GM21447 (cell line): ENCODE measurements around the gene C17orf75.
A peak's percentile ranks its signal among the peaks of the same experiment; 100 is the strongest.
"Not testable (repeated sequence)": the region's sequence is repeated elsewhere in the genome, so short reads cannot be mapped to it uniquely, and the experiment has no call there.

Source experiments
- ATAC-seq: cut with Tn5 transposase; IDR thresholded peaks from one replicate; pipeline ENCODE4 v1.9.1; 2021; ENCODE audit not compliant: unreplicated experiment

Gene C17orf75

DNA sequence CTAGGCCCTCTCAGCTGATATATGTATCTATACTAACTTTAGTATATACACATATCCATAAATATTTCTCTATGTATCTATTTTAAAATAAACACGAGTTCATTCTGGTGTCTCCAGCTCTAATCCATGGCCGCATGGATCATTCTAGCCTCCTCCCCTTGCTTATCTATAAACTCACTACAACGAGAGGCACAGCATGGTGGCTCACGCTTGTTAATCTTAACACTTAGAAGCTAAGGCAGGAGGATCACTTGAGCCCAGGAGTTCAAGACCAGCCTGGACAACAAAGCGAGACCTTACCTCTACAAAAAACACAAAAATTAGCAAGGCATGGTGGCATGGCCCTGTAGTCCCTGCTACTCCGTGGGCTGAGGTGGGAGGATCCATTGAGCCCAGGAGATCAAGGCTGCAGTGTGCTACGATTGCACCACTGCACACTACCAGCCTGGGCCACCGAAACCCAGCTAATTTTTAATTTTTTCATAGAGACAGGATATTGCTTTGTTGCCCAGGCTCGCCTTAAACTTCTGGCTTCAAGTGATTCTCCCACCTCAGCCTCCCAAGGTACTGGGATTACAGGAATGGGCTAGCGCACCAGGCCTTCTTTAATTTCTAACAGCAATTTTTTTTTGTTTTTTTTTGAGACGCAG lies 4.1 kb upstream of the C17orf75 start:
- ATAC-seq: no peak

DNA sequence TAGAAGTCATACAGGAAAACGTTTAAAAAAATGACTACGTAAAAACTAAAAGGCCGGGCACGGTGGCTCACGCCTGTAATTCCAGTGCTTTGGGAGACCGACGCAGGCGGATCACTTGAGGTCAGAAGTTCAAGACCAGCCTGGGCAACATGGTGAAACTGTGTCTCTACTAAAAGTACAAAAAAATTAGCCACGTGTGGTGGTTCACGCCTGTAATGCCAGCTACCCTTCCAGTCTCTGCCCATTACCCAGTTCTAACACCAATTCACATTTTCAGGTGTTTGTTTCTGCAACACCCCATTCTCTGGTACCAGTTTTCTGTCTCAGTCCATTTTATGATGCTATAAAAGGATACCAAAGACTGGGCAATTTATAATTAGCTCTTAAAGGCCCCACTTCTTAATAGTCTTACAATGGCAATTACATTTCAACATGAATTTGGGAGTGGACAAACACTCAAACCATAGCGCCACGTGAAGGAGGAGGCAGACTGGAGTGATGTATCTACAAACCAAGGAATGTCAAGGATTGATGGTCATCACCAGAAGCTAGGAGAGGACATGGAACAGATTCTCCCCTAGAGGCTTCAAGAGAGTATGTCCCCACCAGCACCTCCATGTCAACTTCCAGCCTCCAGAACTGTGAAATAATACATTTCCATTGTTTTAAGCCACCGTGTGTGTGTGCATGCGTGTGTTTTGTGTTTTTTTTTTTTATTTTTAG lies 791 bp upstream of the C17orf75 start:
- no peak for ATAC-seq

DNA sequence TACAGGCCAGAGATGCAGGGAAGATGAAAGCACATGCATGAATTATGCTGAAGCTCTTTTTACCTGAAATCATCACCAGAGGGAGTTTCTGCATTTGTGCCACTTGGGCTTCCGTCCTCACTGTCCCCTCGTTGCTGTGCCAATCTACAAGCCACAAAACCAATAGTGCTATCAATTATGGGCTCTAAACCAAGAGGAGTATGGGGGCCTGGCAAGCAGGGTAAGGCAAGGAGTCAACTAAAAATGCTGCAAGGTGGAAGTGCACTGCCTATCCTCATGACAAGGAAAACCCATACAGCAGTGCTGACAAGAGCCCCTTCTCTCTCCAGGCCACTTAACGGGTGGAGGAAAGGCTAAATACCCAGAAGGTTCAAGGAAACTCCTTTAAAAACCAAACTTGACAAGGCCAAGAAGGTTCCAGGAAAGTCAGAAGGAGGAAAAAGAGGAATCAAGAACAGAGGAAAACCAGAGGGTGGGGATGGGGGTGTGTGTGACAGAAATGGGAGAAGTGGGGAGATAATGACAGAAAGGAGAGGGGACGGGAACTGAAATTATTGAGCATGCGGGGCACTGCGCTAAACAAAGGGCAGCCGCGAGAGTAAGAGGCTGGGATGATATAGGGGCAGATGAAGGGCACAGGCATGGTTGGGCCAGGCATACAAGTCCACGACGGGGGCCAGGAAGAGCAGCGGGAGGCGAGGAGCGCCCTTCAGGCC lies 674 bp downstream of the C17orf75 start:
- peak; percentile 25 for ATAC-seq

DNA sequence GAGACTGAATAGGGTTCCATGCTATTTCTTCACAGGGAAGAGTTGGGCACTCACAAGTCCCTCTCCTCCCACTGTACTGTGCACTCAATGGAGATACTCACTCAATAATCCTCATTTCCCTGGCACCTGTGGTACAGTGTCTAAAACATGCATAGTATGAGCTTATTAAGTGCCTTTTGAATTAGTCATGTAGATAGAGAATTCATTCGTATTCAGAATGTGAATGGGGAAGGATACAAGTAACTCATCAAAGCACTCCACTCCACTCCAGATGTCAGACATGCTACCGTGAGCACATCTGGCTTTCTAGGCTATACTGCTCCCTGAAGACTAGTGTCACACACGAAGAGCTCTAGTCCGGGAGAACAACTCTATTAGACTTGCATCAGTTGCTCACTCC lies 6.3 kb downstream of the C17orf75 start:
- ATAC-seq: no peak

DNA sequence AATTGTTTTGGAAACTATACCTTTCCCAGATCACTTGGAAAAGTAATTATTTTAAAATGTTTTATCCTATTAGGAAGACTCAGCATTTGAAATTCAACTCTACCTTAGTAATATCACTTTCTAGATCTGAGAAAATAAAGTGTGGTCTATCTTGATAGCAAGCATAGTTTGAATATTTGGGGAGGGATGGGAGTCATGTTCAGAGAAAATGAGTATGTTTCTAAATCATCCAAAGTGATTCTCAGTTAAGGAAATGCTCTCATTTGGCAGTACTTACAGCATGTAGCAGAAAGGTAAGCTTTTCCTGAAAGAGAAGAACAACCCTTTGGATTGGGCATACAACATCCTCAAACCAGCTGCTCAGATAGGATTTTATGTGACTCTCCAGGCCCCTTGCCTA lies 6.9 kb downstream of the C17orf75 start:
- no peak for ATAC-seq

DNA sequence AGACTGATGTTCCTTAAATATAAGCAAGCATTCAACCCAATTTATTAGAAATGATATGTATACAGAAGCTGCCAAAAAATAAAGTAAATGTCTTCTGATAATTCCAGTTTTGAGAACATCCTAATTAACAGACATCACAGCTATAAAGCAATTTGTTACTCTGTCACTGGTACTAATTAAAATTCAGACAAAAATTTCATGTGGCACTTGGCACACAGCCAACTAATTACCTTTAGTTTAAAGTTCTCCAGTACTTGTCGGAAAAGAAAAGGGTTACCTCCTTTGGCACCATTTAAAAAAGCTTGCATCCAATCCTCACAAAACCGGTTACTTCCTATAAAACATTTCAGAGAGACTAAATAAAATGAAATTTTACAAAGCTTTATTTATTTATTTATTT lies 8.8 kb downstream of the C17orf75 start:
- ATAC-seq: no peak

DNA sequence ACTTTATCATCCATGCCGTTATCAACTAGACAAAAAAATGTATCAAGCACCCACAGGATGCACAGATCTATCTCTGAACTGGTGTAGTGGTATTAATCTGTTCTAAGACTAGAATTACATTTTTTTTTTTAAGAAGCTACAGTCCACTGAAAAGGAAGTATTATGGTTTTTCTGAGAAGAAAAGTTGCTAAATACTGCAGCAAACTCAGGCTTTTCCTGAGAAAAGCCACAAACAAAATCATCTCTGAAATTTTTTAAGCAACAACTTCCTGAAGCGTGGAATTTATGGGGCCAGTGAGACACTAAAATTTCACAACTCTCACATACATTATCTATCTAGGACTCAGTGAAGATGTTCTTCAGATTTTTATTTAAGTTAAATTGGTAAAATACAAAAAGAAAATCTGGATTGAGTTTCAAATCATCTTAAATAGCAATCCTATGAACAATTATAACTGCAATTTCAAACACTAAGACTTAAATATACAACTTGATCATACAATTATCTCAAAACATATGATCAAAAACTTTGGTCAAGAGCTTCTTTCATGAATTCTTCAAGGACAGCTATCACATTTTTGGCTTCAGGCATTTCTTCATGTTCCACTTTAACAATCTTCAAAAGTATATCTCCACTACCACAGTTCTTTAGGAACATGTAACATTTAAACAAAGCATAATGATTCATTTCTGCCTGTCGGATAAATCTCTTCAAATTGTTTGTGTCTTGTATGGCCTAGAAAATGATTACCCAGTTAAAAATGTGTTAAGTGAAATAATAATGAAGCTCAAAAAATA lies 10.5 kb downstream of the C17orf75 start:
- ATAC-seq: no peak

DNA sequence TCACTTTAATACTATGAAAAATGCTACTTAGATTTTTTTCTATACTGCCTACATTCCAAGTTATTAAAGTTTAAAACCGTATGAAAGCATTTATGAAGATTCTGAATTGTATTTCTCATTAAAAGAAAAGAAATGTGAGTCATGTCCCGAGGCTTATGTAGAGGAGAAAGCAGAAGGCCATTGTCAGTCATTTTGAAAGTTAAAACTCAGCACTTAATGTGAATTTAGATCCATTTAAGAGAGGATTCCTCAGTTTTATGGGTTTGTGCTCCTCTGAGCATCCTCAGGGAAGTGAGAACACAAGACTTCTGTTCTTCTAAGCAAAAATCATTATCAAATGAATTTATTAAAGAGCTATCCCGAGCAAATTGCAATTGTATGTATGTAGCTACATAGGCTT lies 11.8 kb downstream of the C17orf75 start:
- ATAC-seq: no peak

DNA sequence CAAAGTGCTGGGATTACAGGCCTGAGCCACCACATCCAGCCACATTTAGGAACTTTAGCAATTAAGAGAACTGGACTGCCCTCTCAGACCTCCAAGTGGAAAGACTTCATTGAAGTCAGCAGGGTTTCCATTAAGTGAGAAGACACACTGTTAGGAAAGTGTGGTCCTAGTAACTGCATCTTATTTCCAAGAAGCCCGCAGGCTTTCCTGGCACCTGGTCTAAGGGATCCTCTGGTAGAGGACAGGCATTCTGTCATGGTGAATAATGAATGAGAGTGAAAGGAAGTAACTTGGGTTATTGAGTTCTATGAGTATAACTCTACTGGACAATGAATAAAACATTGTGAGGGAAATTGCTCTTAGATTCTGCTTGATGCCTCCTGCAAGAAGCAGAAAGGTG lies 14.1 kb downstream of the C17orf75 start:
- ATAC-seq: no peak

DNA sequence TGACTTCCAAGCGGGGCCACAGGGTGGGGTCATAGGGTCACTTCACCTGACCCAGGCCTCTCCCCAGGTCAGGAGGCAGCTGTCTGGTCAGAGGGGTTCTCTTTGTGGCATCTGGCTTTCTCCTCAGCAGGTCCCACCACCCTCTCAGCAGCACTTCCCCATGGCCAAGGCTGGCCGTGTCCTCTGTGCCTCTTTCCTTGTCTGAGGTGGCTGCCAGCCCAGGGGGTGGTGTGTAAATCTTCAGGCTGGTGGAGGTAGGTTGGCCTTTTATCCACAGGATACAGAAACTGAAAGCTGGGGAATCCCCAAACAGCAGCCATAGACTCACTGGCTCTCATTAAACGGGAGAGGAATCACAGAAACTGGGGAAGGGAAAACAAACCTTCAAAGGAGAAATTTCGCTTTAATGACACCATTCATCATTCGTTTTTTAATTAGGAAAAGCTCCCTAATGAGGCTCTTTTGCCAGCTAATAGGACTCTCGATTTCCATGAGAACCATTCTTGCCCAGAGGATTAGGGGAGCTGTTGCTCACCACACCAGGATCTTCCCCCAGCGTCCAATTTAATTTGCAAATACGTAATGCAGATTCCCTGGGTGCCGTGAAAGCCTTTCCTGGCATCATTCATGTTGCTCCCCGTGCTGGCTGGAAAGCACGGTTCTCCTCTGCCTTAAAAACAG lies 18.0 kb downstream of the C17orf75 start:
- ATAC-seq: no peak

DNA sequence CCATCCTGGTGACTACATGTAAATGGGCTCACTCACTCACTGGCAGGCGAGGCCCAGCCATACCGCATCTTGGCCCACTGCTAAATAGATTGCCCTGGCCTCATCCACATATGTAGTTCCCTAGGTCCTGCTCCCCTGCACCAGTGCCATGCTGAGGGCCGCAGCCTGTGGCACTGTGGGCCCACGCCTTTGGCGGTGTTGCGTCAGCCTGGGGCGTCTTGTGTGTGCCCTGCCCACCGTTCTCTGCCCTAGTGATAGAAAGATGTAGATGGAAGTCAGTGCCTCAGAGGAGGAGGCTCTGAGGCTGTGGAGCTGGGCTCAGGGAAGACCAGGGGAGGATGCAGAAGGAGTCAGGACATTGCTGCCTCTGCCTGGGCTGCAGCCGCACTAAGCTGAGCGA lies 18.9 kb downstream of the C17orf75 start:
- ATAC-seq: no peak

DNA sequence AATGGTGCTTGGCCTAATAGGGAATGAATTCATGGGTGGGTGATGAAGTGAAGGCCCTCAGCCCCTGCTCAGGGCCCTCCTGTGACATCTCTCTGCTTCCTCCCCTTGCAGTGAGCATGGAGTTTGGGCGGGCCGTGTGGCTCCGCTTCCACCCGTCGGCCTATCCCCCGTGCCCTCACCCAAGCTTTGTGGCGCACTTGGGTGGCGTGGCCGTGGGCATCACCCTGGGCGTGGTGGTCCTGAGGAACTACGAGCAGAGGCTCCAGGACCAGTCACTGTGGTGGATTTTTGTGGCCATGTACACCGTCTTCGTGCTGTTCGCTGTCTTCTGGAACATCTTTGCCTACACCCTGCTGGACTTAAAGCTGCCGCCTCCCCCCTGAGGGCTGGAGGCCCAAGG lies 21.1 kb downstream of the C17orf75 start:
- no peak for ATAC-seq

DNA sequence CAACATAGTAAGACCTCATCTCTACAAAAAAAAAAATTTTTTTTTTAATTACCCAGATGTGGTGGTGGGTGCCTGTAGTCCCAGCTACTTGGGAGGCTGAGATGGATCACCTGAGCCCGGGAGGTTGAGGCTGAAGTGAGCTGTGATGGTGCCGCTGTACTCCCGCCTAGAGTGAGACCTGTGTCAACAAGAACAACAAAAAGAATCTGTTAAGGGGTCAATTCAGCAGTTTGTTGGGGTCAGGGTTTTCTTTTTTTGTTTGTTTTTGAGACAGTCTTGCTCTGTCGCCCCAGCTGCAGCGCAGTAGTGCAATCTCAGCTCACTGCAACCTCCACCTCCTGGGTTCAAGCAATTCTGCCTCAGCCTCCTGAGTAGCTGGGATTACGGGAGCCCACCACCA lies 21.9 kb downstream of the C17orf75 start:
- ATAC-seq: not testable (repeated sequence)

DNA sequence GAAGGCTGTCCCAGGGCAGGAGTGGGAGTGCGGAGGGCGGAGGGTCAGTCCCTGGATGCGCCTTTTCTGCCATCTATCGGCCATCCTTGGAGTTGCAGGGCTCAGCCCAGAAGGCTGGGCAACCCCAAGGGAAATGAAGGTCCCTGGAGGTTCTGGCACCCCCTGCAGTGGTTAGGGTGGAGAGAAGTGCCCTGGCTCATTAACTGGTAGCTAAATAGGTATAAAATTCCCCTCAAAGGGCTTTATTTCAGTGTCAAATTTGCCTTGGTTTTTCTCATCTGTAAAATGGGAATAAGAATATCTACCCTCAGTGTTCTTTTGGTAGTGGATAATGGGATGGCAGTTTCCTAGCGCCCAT lies 22.4 kb downstream of the C17orf75 start:
- peak; percentile 69 for ATAC-seq

DNA sequence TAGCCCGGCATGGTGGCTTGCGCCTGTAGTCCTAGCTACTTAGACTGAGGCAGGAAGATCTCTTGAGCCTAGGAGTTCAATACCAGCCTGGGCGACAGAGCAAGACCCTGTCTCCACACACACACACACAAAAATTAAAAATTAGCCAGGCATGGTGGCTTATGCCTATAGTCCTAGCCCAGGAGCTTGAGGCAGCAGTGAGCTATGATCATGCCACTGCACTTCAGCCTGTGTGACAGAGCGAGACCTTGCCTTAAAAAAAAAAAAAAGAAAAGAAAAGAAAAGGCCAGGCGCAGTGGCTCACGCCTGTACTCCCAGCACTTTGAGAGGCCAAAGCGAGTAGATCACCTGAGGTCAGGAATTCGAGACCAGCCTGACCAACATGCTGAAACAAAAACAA lies 23.9 kb downstream of the C17orf75 start:
- no peak for ATAC-seq

DNA sequence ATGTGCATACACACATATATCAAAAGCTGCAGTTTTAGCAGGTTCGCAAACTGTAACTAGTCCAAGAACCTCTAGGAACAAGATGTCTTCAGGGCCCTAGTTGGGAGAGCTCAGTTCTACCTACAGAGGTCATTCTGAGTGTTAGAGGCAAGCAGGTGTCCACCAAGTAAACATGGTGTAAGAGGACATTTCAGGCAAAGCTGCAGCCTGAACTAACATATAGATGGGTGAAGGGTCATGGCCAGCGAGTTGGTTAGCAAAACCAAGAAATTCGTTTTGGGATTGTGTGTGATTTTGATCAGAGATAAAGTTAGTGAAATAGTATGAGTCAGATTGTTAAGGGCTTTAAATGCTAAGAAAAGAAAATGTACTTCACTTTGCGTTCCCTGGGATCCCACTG lies 24.6 kb downstream of the C17orf75 start:
- ATAC-seq: no peak

DNA sequence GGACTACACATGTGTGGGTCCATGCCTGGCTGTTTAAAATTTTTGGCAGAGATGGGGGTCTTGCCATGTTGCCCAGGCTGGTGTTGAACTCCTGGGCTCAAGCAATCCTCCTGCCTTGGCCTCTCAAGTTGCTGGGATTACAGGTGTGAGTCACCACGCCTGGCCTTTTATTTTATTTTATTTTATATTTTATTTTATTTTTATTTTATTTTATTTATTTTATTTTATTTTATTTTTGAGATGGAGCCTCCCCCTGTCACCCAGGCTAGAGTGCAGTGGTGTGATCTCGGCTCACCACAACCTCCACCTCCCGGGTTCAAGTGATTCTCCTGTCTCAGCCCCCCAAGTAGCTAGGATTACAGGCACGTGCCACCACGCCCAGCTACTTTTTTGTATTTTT lies 25.3 kb downstream of the C17orf75 start:
- ATAC-seq: not testable (repeated sequence)

DNA sequence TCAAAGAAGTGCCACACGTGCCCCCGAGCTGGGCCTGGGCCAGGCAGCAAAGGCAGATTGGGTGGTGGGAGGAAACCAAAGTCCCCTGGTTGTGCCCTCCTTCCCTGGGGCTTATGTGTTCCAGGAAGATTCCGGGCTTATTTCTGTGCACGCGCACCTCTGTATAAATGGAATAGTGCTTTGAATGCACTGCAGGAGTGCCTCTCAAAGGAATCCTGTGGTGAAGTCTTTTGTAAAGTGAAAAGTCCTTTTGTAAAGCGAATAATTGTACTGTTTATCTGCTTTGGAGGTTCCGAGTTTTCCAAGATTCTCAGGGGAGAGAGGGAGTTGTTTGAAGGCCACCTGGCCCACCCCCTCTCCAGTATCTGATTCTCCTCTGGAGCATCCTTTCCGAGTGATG lies 26.8 kb downstream of the C17orf75 start:
- ATAC-seq: no peak

DNA sequence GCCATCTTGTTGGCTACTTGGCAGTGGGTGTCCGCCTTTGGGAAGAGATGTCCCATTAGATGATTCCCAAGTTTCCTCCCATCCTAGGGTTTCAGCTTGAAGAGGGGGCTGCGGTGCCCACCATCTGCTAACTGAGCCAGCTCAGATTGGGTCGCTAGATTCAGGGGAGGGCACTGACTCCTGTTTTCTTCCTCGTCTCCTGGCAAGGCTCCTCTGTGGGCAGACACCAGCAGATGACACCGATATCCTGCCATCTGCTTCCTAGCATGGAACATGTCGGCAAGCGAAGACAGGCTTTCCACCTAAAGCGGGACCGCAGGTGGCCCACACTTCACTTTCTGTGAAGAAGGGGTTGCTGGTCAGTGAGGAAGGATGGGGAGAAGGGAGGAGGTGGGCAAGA lies 27.3 kb downstream of the C17orf75 start:
- ATAC-seq: no peak

DNA sequence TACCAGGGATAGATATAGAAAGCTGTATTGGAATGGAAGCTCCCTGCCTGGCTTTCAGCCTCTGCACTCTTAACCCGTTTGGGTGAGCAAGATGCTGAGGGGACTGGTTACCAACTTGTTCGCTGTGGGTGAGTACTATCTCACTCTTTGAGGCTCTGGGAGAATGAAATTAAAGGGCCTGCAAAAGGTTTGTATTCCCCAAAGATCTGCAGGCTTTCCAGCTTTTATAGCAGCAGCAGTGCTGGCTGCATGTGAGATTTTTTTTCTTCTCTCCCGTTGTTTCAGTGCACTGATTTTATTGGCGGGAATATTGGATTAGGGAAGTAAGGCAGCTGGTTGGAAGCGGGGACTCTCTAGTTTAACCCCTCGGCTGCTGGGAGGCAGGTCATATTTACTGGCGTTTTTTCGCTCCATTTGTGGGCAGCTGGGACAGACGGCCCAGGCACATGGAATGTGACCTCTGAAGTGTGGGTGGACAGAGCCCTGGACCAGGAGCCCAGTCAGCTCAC lies 30.9 kb downstream of the C17orf75 start:
- ATAC-seq: no peak

DNA sequence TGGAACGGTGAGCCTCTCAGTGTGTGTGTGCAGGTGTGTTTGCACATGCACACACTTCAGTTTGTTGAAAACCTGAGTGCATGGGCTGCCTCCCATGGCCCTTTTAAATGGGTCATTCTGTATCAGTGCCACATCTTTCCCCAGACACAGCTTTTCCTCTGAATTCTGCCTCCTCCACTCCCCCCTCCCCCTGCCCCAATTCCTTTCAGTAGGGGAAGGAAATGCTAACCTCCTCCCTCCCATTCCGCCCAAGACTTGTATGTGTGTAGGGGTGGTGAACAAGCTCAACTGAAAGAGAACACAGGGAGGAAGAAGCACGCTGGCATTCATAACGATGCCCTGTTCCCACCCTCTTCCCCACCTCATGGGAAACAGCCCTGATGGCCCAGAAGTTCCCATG lies 34.3 kb downstream of the C17orf75 start:
- ATAC-seq: no peak
